ENCODE data around the gene OARD1.
"Not testable (repeated sequence)": the region's sequence is repeated elsewhere in the genome, so short reads cannot be mapped to it uniquely, and the experiment has no call there.

DNA sequence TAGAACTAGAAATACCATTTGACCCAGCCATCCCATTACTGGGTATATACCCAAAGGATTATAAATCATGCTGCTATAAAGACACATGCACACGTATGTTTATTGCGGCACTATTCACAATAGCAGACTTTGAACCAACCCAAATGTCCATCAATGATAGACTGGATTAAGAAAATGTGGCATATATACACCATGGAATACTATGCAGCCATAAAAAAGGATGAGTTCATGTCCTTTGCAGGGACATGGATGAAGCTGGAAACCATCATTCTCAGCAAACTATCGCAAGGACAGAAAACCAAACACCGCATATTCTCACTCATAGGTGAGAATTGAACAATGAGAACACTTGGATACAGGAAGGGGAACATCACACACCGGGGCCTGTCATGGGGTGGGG lies 56.3 kb downstream of the OARD1 start:
- TF ChIP-seq, protein P1, sequence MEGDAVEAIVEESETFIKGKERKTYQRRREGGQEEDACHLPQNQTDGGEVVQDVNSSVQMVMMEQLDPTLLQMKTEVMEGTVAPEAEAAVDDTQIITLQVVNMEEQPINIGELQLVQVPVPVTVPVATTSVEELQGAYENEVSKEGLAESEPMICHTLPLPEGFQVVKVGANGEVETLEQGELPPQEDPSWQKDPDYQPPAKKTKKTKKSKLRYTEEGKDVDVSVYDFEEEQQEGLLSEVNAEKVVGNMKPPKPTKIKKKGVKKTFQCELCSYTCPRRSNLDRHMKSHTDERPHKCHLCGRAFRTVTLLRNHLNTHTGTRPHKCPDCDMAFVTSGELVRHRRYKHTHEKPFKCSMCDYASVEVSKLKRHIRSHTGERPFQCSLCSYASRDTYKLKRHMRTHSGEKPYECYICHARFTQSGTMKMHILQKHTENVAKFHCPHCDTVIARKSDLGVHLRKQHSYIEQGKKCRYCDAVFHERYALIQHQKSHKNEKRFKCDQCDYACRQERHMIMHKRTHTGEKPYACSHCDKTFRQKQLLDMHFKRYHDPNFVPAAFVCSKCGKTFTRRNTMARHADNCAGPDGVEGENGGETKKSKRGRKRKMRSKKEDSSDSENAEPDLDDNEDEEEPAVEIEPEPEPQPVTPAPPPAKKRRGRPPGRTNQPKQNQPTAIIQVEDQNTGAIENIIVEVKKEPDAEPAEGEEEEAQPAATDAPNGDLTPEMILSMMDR (IDR thresholded peaks at IDR 0.05): not testable (repeated sequence)
- TF ChIP-seq POLR2A (IDR thresholded peaks at IDR 0.05): not testable (repeated sequence)

Data from heart left ventricle (tissue), 13 donors.